Hematopoietic multipotent progenitor cell treated with erythropoietin and hydrocortisone succinate and interleukin-3 and kit ligand, for 4 days (in vitro differentiated cells): ENCODE measurements around the gene ZNF561.

ENCODE experiments used
- DNase-seq: peaks from one replicate; pipeline ENCODE4 v3.0.0-alpha.2; 2015

The ZNF561 gene

DNA sequence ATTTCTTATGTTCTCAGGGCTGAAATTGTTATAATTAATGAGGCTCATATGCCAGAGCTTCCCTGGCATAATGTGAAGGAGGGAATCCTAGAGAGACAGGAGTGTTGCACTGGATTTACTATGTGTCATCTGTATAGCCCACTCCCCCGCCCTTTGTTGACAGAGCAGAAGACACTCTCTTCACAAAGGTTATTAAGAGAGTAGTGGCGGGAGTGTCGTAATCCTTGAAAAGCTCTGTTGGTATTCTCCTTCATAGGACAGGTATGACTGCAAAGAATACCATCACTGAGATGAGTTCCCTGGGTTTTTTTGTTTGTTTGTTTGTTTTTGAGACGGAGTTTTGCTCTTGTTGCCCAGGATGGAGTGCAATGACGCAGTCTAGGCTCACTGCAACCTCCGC is 50.8 kb downstream of the ZNF561 start:
- no peak for DNase-seq

DNA sequence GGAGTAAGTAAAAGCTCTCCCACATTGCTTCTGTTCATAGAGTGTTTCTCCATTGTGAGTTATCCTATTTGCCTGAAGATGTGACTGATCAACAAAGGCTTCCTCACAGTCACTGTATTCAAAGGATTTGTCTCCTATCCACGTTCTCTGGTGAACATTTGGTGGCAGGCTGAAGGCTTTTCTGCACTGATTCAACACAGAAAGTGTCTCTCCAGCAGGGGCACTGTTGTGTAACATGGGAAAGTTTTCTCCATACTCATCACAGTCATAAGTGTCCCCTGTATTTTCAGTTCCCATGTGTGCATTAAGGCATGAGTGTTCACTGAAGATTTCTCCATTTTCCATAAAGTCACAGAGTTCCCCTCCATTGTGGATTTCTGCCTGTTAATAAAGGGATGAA is 54.3 kb downstream of the ZNF561 start:
- DNase-seq, result no peak

DNA sequence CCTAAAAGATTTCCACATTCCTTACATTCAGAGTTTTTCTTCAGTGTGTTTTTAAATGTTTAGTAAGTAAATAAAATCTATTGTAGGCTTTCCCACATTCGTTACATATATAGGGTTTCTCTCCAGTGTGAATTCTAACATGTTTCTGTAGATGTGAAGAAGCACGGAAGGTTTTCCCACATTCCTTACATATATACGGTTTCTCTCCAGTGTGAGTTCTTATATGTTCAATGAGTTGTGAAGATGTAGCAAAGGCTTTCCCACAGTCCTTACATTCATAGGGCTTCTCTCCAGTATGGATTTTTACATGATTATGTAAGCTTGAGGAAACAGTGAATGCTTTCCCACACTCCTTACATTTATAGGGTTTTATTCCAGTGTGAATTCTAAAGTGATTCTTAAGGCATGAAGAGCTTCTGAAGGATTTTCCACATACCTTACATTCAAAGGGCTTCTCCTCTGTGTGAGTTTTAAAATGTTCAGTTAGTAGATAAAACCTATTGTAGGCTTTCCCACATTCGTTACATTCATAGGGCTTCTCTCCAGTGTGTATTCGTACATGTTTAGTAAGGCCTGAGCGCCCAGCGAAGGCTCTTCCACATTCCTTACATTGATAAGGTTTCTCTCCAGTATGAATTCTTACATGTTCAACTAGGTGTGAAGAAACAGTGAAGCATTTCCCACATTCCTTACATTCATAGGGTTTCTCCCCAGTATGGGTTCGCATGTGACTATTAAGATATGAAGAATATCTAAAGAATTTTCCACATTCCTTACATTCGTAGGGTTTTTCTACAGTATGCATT is 54.9 kb downstream of the ZNF561 start:
- peak; percentile 57 for DNase-seq
